HepG2 (cell line): ENCODE measurements around the gene IGSF11. TPM values are rescaled to one million over a fixed set of nuclear protein-coding genes. Genes with fewer than 3 reads are reported as not detected.

Source experiments
- ATAC-seq: fragments of 200-7000 bp; cut with Tn5 transposase; 3 replicates; pipeline ENCODE4 v1.9.1; 2020; ENCODE audit warnings: mild to moderate bottlenecking, moderate library complexity
- BruUV-seq: library from RNA; stranded (reverse); fragments of 400-500 nt; replicated peaks from 2 replicates; lab custom pipeline; 2021; lab: Mats Ljungman, UMichigan
- CTCF ChIA-PET: fragments of 300-600 bp; formaldehyde crosslinking; extraction: SDS; loops from one replicate; lab custom pipeline; 2021; ENCODE audit warnings: low total read pairs, inconsistent platforms, low intra/inter-chr PET ratio; lab: Yijun Ruan, JAX
- POLR2A ChIA-PET: fragments of 350-600 bp; sonication (Branson Sonifier 250); formaldehyde crosslinking; loops from one replicate; lab custom pipeline; 2020; ENCODE audit warnings: antibody characterized with exemption, inconsistent platforms; lab: Yijun Ruan, JAX
- DNase-seq: peaks from one replicate; pipeline ENCODE4 v3.0.0-alpha.2; 2015; ENCODE audit warnings: low spot score
- FAIRE-seq: peaks from 3 replicates; lab custom pipeline; 2011; peaks lifted over from hg19 to GRCh38; lab: Jason Lieb, UNC
- H2AFZ ChIP-seq: one replicate; pipeline ENCODE4 v1.6.1; 2011; ENCODE audit warnings: low read length, inconsistent platforms
- H3K27ac ChIP-seq: fragments of 300-600 bp; 3 replicates; pipeline ENCODE4 v1.8.0; 2011; ENCODE audit warnings: mixed run types, mild to moderate bottlenecking, mixed read lengths, low read length, inconsistent platforms; ENCODE audit not compliant: insufficient read depth; ENCODE audit errors: extremely low read length
- H3K27me3 ChIP-seq, 2 experiments: fragments of 200-600 bp in 1 of 2; 2 replicates in 1 of 2; 3 replicates in 1 of 2; pipeline versions ENCODE4 v1.6.0 to v1.8.0; 2011; ENCODE audit warnings: low read length in 2 of 2, mild to moderate bottlenecking in 2 of 2, moderate library complexity in 2 of 2, inconsistent platforms in 1 of 2; ENCODE audit not compliant: insufficient read depth in 2 of 2, control insufficient read depth in 1 of 2
- H3K36me3 ChIP-seq, 2 experiments: fragments of 200-600 bp in 1 of 2; replicated peaks in 1 of 2; 2 replicates in 1 of 2; 3 replicates in 1 of 2; pipeline versions ENCODE4 v1.5.1 to v1.8.0; 2011; ENCODE audit warnings: low read length in 2 of 2, inconsistent platforms in 1 of 2; ENCODE audit not compliant: insufficient read depth in 2 of 2, control insufficient read depth in 1 of 2
- H3K4me1 ChIP-seq: 2 replicates; pipeline ENCODE4 v1.5.1; 2012; ENCODE audit warnings: low read length, inconsistent platforms; ENCODE audit not compliant: insufficient read depth
- H3K4me2 ChIP-seq: 2 replicates; pipeline ENCODE4 v1.6.0; 2011; ENCODE audit warnings: low read depth, low read length, inconsistent platforms
- H3K4me3 ChIP-seq, 3 experiments: fragments of 200-600 bp in 1 of 3; sonication (generic), shearing (Covaris generic) in 1 of 3; replicated peaks in 1 of 3; 2 replicates each; pipeline ENCODE4 v1.5.1; 2011 to 2016; ENCODE audit warnings: low read length in 3 of 3, inconsistent platforms in 2 of 3, low read depth in 2 of 3, mild to moderate bottlenecking in 2 of 3, control low read depth in 1 of 3, mixed read lengths in 1 of 3; ENCODE audit not compliant: insufficient read depth in 1 of 3
- H3K79me2 ChIP-seq: one replicate; pipeline ENCODE4 v1.6.1; 2011; ENCODE audit warnings: low read length, inconsistent platforms; ENCODE audit not compliant: insufficient read depth
- H3K9ac ChIP-seq: 2 replicates; pipeline ENCODE4 v1.6.0; 2011; ENCODE audit warnings: mild to moderate bottlenecking, low read depth, low read length, inconsistent platforms; ENCODE audit not compliant: insufficient read depth
- H3K9me3 ChIP-seq: 2 replicates; pipeline ENCODE4 v1.5.1; 2012; ENCODE audit warnings: mild to moderate bottlenecking, low read length
- H4K20me1 ChIP-seq: 2 replicates; pipeline ENCODE4 v1.6.0; 2011; ENCODE audit warnings: inconsistent platforms, mild to moderate bottlenecking, low read length, moderate library complexity; ENCODE audit not compliant: insufficient read depth
- AGO2 ChIP-seq: fragments of 200-400 bp; formaldehyde crosslinking; optimal IDR thresholded peaks from 2 replicates; pipeline ENCODE3; 2017; ENCODE audit warnings: mild to moderate bottlenecking, low read depth, low read length, moderate library complexity
- FOSL1 ChIP-seq: sonication (generic); formaldehyde crosslinking; IDR thresholded peaks from 2 replicates; pipeline ENCODE4 v1.9.0; 2021; ENCODE audit warnings: missing genetic modification reagents, borderline replicate concordance
- HMG20A ChIP-seq: IDR thresholded peaks from 2 replicates; pipeline ENCODE4 v1.6.1; 2016; ENCODE audit warnings: borderline replicate concordance
- JUND ChIP-seq: sonication (generic); formaldehyde crosslinking; IDR thresholded peaks from 2 replicates; pipeline ENCODE4 v1.8.0; 2022; ENCODE audit warnings: mild to moderate bottlenecking, missing genetic modification reagents
- PCBP2 ChIP-seq: fragments of 200-400 bp; formaldehyde crosslinking; optimal IDR thresholded peaks from 2 replicates; pipeline ENCODE3; 2018; ENCODE audit warnings: low read length, low read depth; ENCODE audit not compliant: poor library complexity, severe bottlenecking
- RARG ChIP-seq: sonication (generic); formaldehyde crosslinking; IDR thresholded peaks from 2 replicates; pipeline ENCODE4 v1.4.0; 2020; ENCODE audit warnings: low read depth, mild to moderate bottlenecking, missing genetic modification reagents
- RFXANK ChIP-seq: IDR thresholded peaks from 2 replicates; pipeline ENCODE4 v1.6.1; 2016
- SOX5 ChIP-seq: IDR thresholded peaks from 2 replicates; pipeline ENCODE4 v1.6.1; 2016; ENCODE audit warnings: borderline replicate concordance
- SP1 ChIP-seq, 2 experiments: fragments of 450-650 bp in 1 of 2; sonication (generic) in 1 of 2; formaldehyde crosslinking in 1 of 2; IDR thresholded peaks; 2 replicates each; pipeline versions ENCODE4 v1.4.0 to v1.6.1; 2016 to 2020; ENCODE audit warnings: missing genetic modification reagents in 1 of 2
- ZFP36L1 ChIP-seq: sonication (generic); formaldehyde crosslinking; IDR thresholded peaks from 2 replicates; pipeline ENCODE4 v1.8.0; 2022; ENCODE audit warnings: mild to moderate bottlenecking, missing genetic modification reagents, moderate library complexity
- ZNF329 ChIP-seq: sonication (generic); formaldehyde crosslinking; IDR thresholded peaks from 2 replicates; pipeline ENCODE4 v1.9.0; 2021; ENCODE audit warnings: low read depth, mild to moderate bottlenecking, missing genetic modification reagents
- ZNF615 ChIP-seq: sonication (generic); formaldehyde crosslinking; IDR thresholded peaks from 2 replicates; pipeline ENCODE4 v1.5.0; 2020; ENCODE audit warnings: mild to moderate bottlenecking, missing genetic modification reagents, borderline replicate concordance
- ZNF703 ChIP-seq: sonication (generic); formaldehyde crosslinking; IDR thresholded peaks from 2 replicates; pipeline ENCODE4 v1.5.1; 2020; ENCODE audit warnings: missing genetic modification reagents, mild to moderate bottlenecking, moderate library complexity, borderline replicate concordance
- ZNF775 ChIP-seq: sonication (generic); formaldehyde crosslinking; IDR thresholded peaks from 2 replicates; pipeline ENCODE4 v1.4.0; 2020; ENCODE audit warnings: missing genetic modification reagents, mild to moderate bottlenecking, moderate library complexity, borderline replicate concordance
- WGBS: methylation state at CpG from one replicate; pipeline ENCODE4 v1.1.6; 2017; ENCODE audit warnings: low lambda C conversion rate; 5-methylcytosine and 5-hydroxymethylcytosine counted together
- in situ Hi-C: cut with HindIII; loops from 2 replicates; pipeline ENCODE4 v1.10.0; 2017; ENCODE audit warnings: low pct_unique_long_range_greater_than_20kb; ENCODE audit not compliant: extremely low pct_ligation_motif_present
- intact Hi-C: fragments of 100-400 bp; cut with micrococcal nuclease; formaldehyde crosslinking; loops from one replicate; pipeline ENCODE4 v1.10.0; 2022; ENCODE audit not compliant: unreplicated experiment
- polyA plus RNA-seq, 8 experiments: library from polyadenylated mRNA; depleted of rRNA in 3 of 8; stranded (reverse) in 7 of 8; unstranded in 1 of 8; fragments of >200 nt; fragmentation: Illumina TruSeq in 4 of 8; extraction: Trizol in 4 of 8; gene quantifications; 2 replicates each; pipeline versions ENCODE4 v1.2.1 to v1.2.3, GENCODE V29; 2011 to 2016; ENCODE audit warnings: low read depth in 4 of 8, missing spikeins in 1 of 8, mixed read lengths in 1 of 8; ENCODE audit not compliant: insufficient read depth in 1 of 8
- total RNA-seq, 5 experiments: library from RNA; depleted of rRNA; stranded (reverse); fragments of >200 nt; fragmentation: Illumina TruSeq; extraction: Trizol; gene quantifications; 2 replicates each; pipeline ENCODE4 v1.2.3, GENCODE V29; 2016; ENCODE audit warnings: low read depth in 1 of 5
- TF ChIP-seq, protein P1 (sequence below): sonication (generic); formaldehyde crosslinking; conservative IDR thresholded peaks from 2 replicates; pipeline ENCODE4 v1.5.0; 2020; ENCODE audit warnings: missing genetic modification reagents
- TF ChIP-seq, protein P2 (sequence below), 2 experiments: sonication (generic) in 1 of 2; formaldehyde crosslinking in 1 of 2; IDR thresholded peaks; 2 replicates each; pipeline versions ENCODE4 v1.6.1 to v1.9.0; 2014 to 2022; ENCODE audit warnings: antibody characterized with exemption in 1 of 2, borderline replicate concordance in 1 of 2, inconsistent platforms in 1 of 2, low read depth in 1 of 2, missing genetic modification reagents in 1 of 2
- TF ChIP-seq, protein P3 (sequence below): sonication (generic); formaldehyde crosslinking; IDR thresholded peaks from 2 replicates; pipeline ENCODE4 v1.8.1; 2023; ENCODE audit warnings: missing genetic modification reagents, mild to moderate bottlenecking, borderline replicate concordance

The IGSF11 gene
- total and polyA plus RNA-seq, 2 of the 13 experiments (the other 11 are each of a cell fraction or from before 2014, with no cell fraction given), result not detected

DNA sequence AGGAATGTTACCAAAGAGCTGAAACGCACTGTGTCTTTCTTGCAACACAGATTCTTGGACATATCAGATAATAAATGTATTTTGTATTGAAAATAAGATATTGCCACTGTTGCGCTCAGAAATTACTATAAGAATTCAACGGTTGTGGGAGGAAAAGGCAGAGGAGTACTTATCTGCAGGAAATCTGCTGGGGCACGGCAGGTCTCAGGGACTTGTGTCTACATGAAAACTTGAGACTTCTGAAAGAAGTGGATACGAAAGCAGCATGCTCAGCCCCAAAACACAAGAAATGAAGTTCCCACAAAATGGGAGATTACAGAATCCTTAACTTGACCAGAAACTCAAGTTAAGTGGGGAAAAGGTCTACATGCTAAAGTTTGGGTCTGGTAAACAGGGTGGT lies 86.5 kb downstream of the IGSF11 start (continued):
- TF ChIP-seq ZNF775, result no peak
- no peak for TF ChIP-seq JUND (CRISPR knock-in tag)

DNA sequence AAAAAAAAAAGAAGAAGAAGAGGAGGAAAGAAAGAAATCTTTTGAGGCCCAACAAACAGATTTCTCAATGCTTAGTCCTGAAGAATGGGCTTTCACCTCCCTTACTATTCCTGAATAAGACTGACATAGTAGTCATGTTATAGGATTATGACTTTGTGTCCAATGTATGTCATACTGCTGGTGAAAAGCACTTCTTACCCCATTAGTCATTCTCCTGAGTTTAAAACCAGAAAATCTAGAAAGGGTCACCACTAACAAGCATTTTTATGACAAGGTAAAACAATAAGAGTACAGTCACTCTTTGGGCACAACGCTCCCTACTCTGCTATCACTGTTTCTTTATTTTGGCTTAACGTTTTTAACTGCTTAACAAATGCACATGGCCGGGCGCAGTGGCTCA lies 88.2 kb downstream of the IGSF11 start:
- FAIRE-seq, result no peak
- WGBS, result 6% methylated on average over 4 of the region's 4 CpGs
- no peak for TF ChIP-seq ZFP36L1 (CRISPR knock-in tag)
- no peak for TF ChIP-seq PCBP2
- TF ChIP-seq RARG (CRISPR knock-in tag), result no peak
- TF ChIP-seq, protein P1, sequence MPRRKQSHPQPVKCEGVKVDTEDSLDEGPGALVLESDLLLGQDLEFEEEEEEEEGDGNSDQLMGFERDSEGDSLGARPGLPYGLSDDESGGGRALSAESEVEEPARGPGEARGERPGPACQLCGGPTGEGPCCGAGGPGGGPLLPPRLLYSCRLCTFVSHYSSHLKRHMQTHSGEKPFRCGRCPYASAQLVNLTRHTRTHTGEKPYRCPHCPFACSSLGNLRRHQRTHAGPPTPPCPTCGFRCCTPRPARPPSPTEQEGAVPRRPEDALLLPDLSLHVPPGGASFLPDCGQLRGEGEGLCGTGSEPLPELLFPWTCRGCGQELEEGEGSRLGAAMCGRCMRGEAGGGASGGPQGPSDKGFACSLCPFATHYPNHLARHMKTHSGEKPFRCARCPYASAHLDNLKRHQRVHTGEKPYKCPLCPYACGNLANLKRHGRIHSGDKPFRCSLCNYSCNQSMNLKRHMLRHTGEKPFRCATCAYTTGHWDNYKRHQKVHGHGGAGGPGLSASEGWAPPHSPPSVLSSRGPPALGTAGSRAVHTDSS (CRISPR knock-in tag), result no peak
- TF ChIP-seq AGO2, result no peak
- TF ChIP-seq, protein P2, sequence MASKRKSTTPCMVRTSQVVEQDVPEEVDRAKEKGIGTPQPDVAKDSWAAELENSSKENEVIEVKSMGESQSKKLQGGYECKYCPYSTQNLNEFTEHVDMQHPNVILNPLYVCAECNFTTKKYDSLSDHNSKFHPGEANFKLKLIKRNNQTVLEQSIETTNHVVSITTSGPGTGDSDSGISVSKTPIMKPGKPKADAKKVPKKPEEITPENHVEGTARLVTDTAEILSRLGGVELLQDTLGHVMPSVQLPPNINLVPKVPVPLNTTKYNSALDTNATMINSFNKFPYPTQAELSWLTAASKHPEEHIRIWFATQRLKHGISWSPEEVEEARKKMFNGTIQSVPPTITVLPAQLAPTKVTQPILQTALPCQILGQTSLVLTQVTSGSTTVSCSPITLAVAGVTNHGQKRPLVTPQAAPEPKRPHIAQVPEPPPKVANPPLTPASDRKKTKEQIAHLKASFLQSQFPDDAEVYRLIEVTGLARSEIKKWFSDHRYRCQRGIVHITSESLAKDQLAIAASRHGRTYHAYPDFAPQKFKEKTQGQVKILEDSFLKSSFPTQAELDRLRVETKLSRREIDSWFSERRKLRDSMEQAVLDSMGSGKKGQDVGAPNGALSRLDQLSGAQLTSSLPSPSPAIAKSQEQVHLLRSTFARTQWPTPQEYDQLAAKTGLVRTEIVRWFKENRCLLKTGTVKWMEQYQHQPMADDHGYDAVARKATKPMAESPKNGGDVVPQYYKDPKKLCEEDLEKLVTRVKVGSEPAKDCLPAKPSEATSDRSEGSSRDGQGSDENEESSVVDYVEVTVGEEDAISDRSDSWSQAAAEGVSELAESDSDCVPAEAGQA (IDR thresholded peaks at IDR 0.05; ENCODE audit: low read depth), result no peak
- TF ChIP-seq, protein P2 (CRISPR knock-in tag; IDR thresholded peaks at IDR 0.05; ENCODE audit: borderline replicate concordance), result no peak
- no peak for TF ChIP-seq FOSL1 (CRISPR knock-in tag)
- TF ChIP-seq ZNF329, result no peak
- TF ChIP-seq, protein P3, sequence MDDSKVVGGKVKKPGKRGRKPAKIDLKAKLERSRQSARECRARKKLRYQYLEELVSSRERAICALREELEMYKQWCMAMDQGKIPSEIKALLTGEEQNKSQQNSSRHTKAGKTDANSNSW (CRISPR knock-in tag), result no peak
- TF ChIP-seq RFXANK (CRISPR knock-in tag), result no peak
- TF ChIP-seq ZNF615 (CRISPR knock-in tag), result no peak
- TF ChIP-seq ZNF703 (CRISPR knock-in tag), result no peak
- TF ChIP-seq HMG20A (CRISPR knock-in tag), result no peak
- no peak for TF ChIP-seq SP1 (IDR thresholded peaks at IDR 0.05)
- TF ChIP-seq SP1 (CRISPR knock-in tag; IDR thresholded peaks at IDR 0.05), result no peak
- no peak for TF ChIP-seq SOX5 (CRISPR knock-in tag)

More for the DNA sequence above, 88.2 kb downstream of the IGSF11 start:
- H3K79me2 ChIP-seq, result no peaks in the 10 kb centered on the region
- H3K4me1 ChIP-seq, result no peaks in the 10 kb centered on the region
- no peaks in the 10 kb centered on the region for H3K27me3 ChIP-seq
- ATAC-seq, result no peak
- H3K27ac ChIP-seq, result no peak overlapping the region
- no peak overlapping the region for H2AFZ ChIP-seq
- no peaks in the 10 kb centered on the region for H4K20me1 ChIP-seq
- DNase-seq, result no peak
- BruUV-seq, result no TSS peak
- POLR2A ChIA-PET, result no interaction called here
- no peak overlapping the region for H3K4me3 ChIP-seq
- intact Hi-C loops (no loop called here), in situ Hi-C loops (no loop called here)
- CTCF ChIA-PET, result no interaction called here
- no peaks in the 10 kb centered on the region for H3K36me3 ChIP-seq
- H3K9ac ChIP-seq, result no peak overlapping the region
- no peak overlapping the region for H3K4me2 ChIP-seq
- H3K9me3 ChIP-seq, result no peaks in the 10 kb centered on the region
